Measurements from ENCODE around the gene FAM181B.

DNA sequence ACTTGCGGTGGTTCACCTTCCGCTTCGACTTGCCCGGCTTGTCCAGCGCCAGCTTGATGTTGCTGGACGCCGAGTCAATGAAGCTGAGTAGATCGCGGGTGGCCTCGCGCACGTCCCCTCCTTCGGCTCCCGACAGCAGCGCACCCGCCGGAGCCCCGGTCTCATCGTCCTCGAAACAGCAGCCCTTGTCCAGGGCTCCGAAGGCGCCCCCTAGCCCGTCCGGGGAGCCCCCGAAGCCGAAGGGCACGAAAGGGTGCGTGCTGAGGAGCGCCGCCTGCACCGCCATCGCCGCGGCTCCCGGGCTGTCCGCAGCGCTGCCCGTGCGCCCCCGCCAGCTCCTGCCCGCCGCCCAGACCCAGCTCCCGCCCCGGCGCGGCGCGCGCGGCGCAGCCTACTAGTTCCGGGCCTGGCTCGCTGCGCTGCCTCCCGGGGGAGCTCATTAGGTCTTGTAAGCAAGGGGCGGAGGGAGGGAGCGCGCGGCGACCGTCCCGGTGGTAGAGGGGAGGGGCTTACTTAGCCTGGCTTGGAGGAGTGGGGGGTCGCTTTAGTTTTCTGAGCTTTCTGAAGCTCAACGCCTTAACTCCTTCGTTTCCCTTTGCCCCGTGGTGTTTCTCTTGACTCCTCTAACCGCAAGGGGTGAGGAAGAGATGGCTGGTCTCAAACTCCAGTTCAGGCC is at the start of gene FAM181B:
- TF ChIP-seq, protein P1, sequence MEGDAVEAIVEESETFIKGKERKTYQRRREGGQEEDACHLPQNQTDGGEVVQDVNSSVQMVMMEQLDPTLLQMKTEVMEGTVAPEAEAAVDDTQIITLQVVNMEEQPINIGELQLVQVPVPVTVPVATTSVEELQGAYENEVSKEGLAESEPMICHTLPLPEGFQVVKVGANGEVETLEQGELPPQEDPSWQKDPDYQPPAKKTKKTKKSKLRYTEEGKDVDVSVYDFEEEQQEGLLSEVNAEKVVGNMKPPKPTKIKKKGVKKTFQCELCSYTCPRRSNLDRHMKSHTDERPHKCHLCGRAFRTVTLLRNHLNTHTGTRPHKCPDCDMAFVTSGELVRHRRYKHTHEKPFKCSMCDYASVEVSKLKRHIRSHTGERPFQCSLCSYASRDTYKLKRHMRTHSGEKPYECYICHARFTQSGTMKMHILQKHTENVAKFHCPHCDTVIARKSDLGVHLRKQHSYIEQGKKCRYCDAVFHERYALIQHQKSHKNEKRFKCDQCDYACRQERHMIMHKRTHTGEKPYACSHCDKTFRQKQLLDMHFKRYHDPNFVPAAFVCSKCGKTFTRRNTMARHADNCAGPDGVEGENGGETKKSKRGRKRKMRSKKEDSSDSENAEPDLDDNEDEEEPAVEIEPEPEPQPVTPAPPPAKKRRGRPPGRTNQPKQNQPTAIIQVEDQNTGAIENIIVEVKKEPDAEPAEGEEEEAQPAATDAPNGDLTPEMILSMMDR (IDR thresholded peaks at IDR 0.05) = no peak
- no peak for TF ChIP-seq POLR2A (IDR thresholded peaks at IDR 0.05)

Data from lower leg skin (tissue), 3 donors.